Stomach (tissue), 9 donors: Measurements from ENCODE around the gene DRGX. TPM values are rescaled to one million over a fixed set of nuclear protein-coding genes. Genes with fewer than 3 reads are reported as not detected.

Experiments used
- DNase-seq, 2 donors: peaks; one replicate each; pipeline versions ENCODE4 v3.0.0 to v3.0.0-alpha.2; 2013 to 2019
- H3K27ac ChIP-seq, 5 donors: fragments of 200-600 bp in 4 of 5; sonication (generic) in 4 of 5; one replicate each; pipeline ENCODE4 v1.5.1; 2013 to 2019; ENCODE audit warnings: mild to moderate bottlenecking in 1 of 5, moderate library complexity in 1 of 5
- H3K27me3 ChIP-seq, 3 donors: fragments of 200-600 bp; sonication (generic); one replicate each; pipeline ENCODE4 v1.5.1; 2017 to 2019; ENCODE audit warnings: mixed run types in 1 of 3
- H3K36me3 ChIP-seq, 4 donors: fragments of 200-600 bp; sonication (generic); 1 replicate in 3 of 4; 2 replicates in 1 of 4; pipeline ENCODE4 v1.5.1; 2016 to 2019
- H3K4me1 ChIP-seq, 4 donors: fragments of 200-600 bp; sonication (generic); one replicate each; pipeline ENCODE4 v1.5.1; 2016 to 2019
- H3K4me3 ChIP-seq, 4 donors: fragments of 200-600 bp; sonication (generic) in 3 of 4; one replicate each; pipeline ENCODE4 v1.5.1; 2016 to 2019; ENCODE audit warnings: mild to moderate bottlenecking in 1 of 4
- H3K9me3 ChIP-seq, 4 donors: fragments of 200-600 bp; sonication (generic); one replicate each; pipeline ENCODE4 v1.5.1; 2016 to 2019
- CTCF ChIP-seq, 7 experiments: fragments of 450-650 bp in 4 of 7; fragments of 200-600 bp in 3 of 7; sonication (generic) in 3 of 7; IDR thresholded peaks; one replicate each; pipeline ENCODE4 v1.5.1; 2016 to 2019; ENCODE audit warnings: antibody characterized with exemption in 7 of 7, control low read depth in 2 of 7, mild to moderate bottlenecking in 1 of 7
- EP300 ChIP-seq: sonication (generic); formaldehyde crosslinking; IDR thresholded peaks from one replicate; pipeline ENCODE4 v1.6.1; 2017; ENCODE audit warnings: antibody characterized with exemption
- POLR2A ChIP-seq, 4 donors: fragments of 450-650 bp; IDR thresholded peaks; one replicate each; pipeline ENCODE4 v1.6.1; 2016; ENCODE audit warnings: antibody characterized with exemption in 4 of 4, control low read depth in 2 of 4, mild to moderate bottlenecking in 1 of 4, moderate library complexity in 1 of 4
- POLR2AphosphoS5 ChIP-seq, 3 donors: sonication (generic); formaldehyde crosslinking; IDR thresholded peaks; one replicate each; pipeline ENCODE4 v1.6.1; 2016; ENCODE audit warnings: antibody characterized with exemption in 3 of 3
- WGBS, 5 donors: extraction: QIAGEN DNeasy Blood & Tissue Kit in 3 of 5; methylation state at CpG; one replicate each; pipeline versions ENCODE4 v1.1.5 to v1.1.7; 2013 to 2018; 5-methylcytosine and 5-hydroxymethylcytosine counted together
- intact Hi-C: fragments of 100-400 bp; cut with DNase I; formaldehyde crosslinking; loops from one replicate; pipeline ENCODE4 v1.15.1; 2023; ENCODE audit warnings: low total_unique reads
- polyA plus RNA-seq, 3 donors: library from polyadenylated mRNA; stranded (reverse); fragments of 200-250 nt; gene quantifications; one replicate each; pipeline ENCODE4 v1.2.3, GENCODE V29; 2013
- total RNA-seq, 5 donors: library from RNA; depleted of rRNA; stranded (reverse); fragments of >200 nt; gene quantifications; one replicate each; pipeline versions ENCODE4 v1.1.0 to v1.2.3, GENCODE V29; 2014 to 2016
- donor health status: healthy with polysubstance abuse.
- donor health status: Bipolar disorder and iron deficiency.
- donor health status: healthy.

The DRGX gene
- total and polyA plus RNA-seq, 8 donors, result not detected

GRCh38 chr10:49417311-49418052 lies 21.6 kb upstream of the DRGX start:
- intact Hi-C loops, result no loop called here
- TF ChIP-seq CTCF (IDR thresholded peaks at IDR 0.05), result no peak
- no peak overlapping the region for H3K4me3 ChIP-seq
- H3K36me3 ChIP-seq, result no peaks in the 10 kb centered on the region
- no peak overlapping the region for H3K27ac ChIP-seq
- no peak for DNase-seq
- no peaks in the 10 kb centered on the region for H3K4me1 ChIP-seq
- 77 to 85% (median 83%) methylated on average over 17 to 29 of the region's 29 CpGs for WGBS, 5 donors
- no peaks in the 10 kb centered on the region for H3K9me3 ChIP-seq
- H3K27me3 ChIP-seq, result no peaks in the 10 kb centered on the region

- DNase-seq, result no peak
- no peaks in the 10 kb centered on the region for H3K9me3 ChIP-seq
- intact Hi-C loops, result no loop called here
- no peaks in the 10 kb centered on the region for H3K36me3 ChIP-seq
- 54 to 81% (median 69%) methylated on average over 1 to 2 of the region's 2 CpGs for WGBS, 5 donors
- TF ChIP-seq POLR2AphosphoS5 (IDR thresholded peaks at IDR 0.05) (no peak), POLR2A (IDR thresholded peaks at IDR 0.05) (no peak), CTCF (IDR thresholded peaks at IDR 0.05) (no peak), EP300 (no peak)
- peaks cover 0 to under 1% (median 0%) of the 10 kb centered on the region in 3 donors for H3K27me3 ChIP-seq
- H3K27ac ChIP-seq, result no peak overlapping the region
- no peaks in the 10 kb centered on the region for H3K4me1 ChIP-seq
- H3K4me3 ChIP-seq, result no peak overlapping the region
These were observed 20.0 kb upstream of the DRGX start for GRCh38 chr10:49415846-49416245.

- Histone ChIP-seq H3K36me3 (no peaks in the 10 kb centered on the region), H3K4me1 (no peaks in the 10 kb centered on the region), H3K9me3 (no peaks in the 10 kb centered on the region), H3K27me3 (peaks cover 0 to 8% (median 3%) of the 10 kb centered on the region in 3 donors), H3K27ac (no peak overlapping the region), H3K4me3 (no peak overlapping the region)
- 74 to 87% (median 77%) methylated on average over 7 of the region's 7 CpGs for WGBS, 5 donors
- intact Hi-C loops, result no loop called here
- DNase-seq, result no peak
- TF ChIP-seq CTCF (IDR thresholded peaks at IDR 0.05), result no peak
- TF ChIP-seq POLR2AphosphoS5 (IDR thresholded peaks at IDR 0.05), result no peak
- no peak for TF ChIP-seq EP300
- TF ChIP-seq POLR2A (IDR thresholded peaks at IDR 0.05), result no peak
These were observed 19.2 kb upstream of the DRGX start for GRCh38 chr10:49415109-49415508.

- Histone ChIP-seq H3K27ac (no peak overlapping the region), H3K27me3 (peaks cover 0 to 14% (median 8%) of the 10 kb centered on the region in 3 donors), H3K4me1 (no peaks in the 10 kb centered on the region), H3K36me3 (no peaks in the 10 kb centered on the region), H3K9me3 (no peaks in the 10 kb centered on the region), H3K4me3 (no peak overlapping the region)
- TF ChIP-seq POLR2AphosphoS5 (IDR thresholded peaks at IDR 0.05), result no peak
- TF ChIP-seq POLR2A (IDR thresholded peaks at IDR 0.05), result no peak
- TF ChIP-seq CTCF (IDR thresholded peaks at IDR 0.05), result no peak
- TF ChIP-seq EP300, result no peak
- no peak for DNase-seq
- 50 to 69% (median 56%) methylated on average over 2 of the region's 2 CpGs for WGBS, 5 donors
- intact Hi-C loops, result no loop called here
These were observed 18.6 kb upstream of the DRGX start for GRCh38 chr10:49414496-49414895.
